SK-N-MC (cell line): ENCODE results near the gene ROS1.

Experiments
- EZH2 ChIP-seq: fragments of 200-600 bp; sonication (generic); IDR thresholded peaks from one replicate; pipeline ENCODE4 v1.6.1; 2017; ENCODE audit warnings: antibody characterized with exemption
- POLR2AphosphoS5 ChIP-seq: IDR thresholded peaks from 2 replicates; pipeline ENCODE4 v1.6.1; 2012; ENCODE audit warnings: mild to moderate bottlenecking, low read depth, low read length, borderline replicate concordance

DNA sequence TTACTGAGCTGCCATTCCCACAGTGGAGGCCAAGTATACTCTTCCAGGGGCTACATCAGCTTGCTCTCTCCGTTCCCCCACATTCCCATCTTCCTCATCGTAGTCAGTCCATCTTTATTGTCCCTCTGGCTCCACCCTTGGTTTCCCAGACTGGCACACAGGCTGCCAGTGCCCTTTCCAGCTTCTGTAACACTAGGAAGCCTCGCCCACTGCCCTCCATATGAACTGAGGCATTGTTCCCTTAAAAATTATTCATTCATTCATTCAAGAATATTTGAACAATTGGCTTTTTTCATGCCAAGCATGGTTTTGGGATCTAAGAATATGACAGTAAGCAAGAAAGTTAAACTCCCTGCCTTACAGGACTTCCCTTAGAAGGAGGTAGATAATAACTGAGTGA, 14.3 kb downstream of the ROS1 start:
- no peak for TF ChIP-seq POLR2AphosphoS5
- TF ChIP-seq EZH2, result no peak
